Measurements from ENCODE around the gene FOXP1. TPM values are rescaled to one million over a fixed set of nuclear protein-coding genes. Genes with fewer than 3 reads are reported as not detected.

FOXP1 gene
- total RNA-seq, 1 donor: 123 TPM

GRCh38 chr3:71299160-71299559 is 284.4 kb downstream of the FOXP1 start:
- no peak for DNase-seq (ENCODE audit: low read depth in 2 of 3, low spot score in 2 of 3)

GRCh38 chr3:71294919-71295318 is 288.6 kb downstream of the FOXP1 start:
- no peak for DNase-seq (ENCODE audit: low read depth in 2 of 3, low spot score in 2 of 3)

- no peak for DNase-seq (ENCODE audit: low read depth in 2 of 3, low spot score in 2 of 3)
Observed at GRCh38 chr3:71290301-71290700, 293.2 kb downstream of the FOXP1 start.

- DNase-seq (ENCODE audit: low read depth in 2 of 3, low spot score in 2 of 3): no peak
Observed at GRCh38 chr3:71288269-71288930, 295.1 kb downstream of the FOXP1 start.

GRCh38 chr3:71285086-71285485 is 298.4 kb downstream of the FOXP1 start:
- no peak for DNase-seq (ENCODE audit: low read depth in 2 of 3, low spot score in 2 of 3)

- DNase-seq (ENCODE audit: low read depth in 2 of 3, low spot score in 2 of 3): no peak
Observed at GRCh38 chr3:71282976-71283375, 300.6 kb downstream of the FOXP1 start.

GRCh38 chr3:71281280-71281679 is 302.2 kb downstream of the FOXP1 start:
- no peak for DNase-seq (ENCODE audit: low read depth in 2 of 3, low spot score in 2 of 3)

- DNase-seq (ENCODE audit: low read depth in 2 of 3, low spot score in 2 of 3): no peak
Observed at GRCh38 chr3:71277341-71277740, 306.2 kb downstream of the FOXP1 start.

- DNase-seq (ENCODE audit: low read depth in 2 of 3, low spot score in 2 of 3): no peak
Observed at GRCh38 chr3:71276531-71276930, 307.0 kb downstream of the FOXP1 start.

- no peak for DNase-seq (ENCODE audit: low read depth in 2 of 3, low spot score in 2 of 3)
Observed at GRCh38 chr3:71273453-71273852, 310.1 kb downstream of the FOXP1 start.

GRCh38 chr3:71271596-71271995 is 311.9 kb downstream of the FOXP1 start:
- DNase-seq (ENCODE audit: low read depth in 2 of 3, low spot score in 2 of 3): no peak

GRCh38 chr3:71269906-71270305 is 313.6 kb downstream of the FOXP1 start:
- DNase-seq (ENCODE audit: low read depth in 2 of 3, low spot score in 2 of 3): peak in 2 of 3 donors; percentile 42 to 58

- no peak for DNase-seq (ENCODE audit: low read depth in 2 of 3, low spot score in 2 of 3)
Observed at GRCh38 chr3:71268462-71268999, 315.0 kb downstream of the FOXP1 start.

- no peak for DNase-seq (ENCODE audit: low read depth in 2 of 3, low spot score in 2 of 3)
Observed at GRCh38 chr3:71266875-71267274, 316.7 kb downstream of the FOXP1 start.

GRCh38 chr3:71265365-71265915 is 318.1 kb downstream of the FOXP1 start:
- DNase-seq (ENCODE audit: low read depth in 2 of 3, low spot score in 2 of 3): no peak

GRCh38 chr3:71264840-71265239 is 318.7 kb downstream of the FOXP1 start:
- DNase-seq (ENCODE audit: low read depth in 2 of 3, low spot score in 2 of 3): no peak

- DNase-seq (ENCODE audit: low read depth in 2 of 3, low spot score in 2 of 3): no peak
Observed at GRCh38 chr3:71262364-71263265, 320.9 kb downstream of the FOXP1 start.

GRCh38 chr3:71260782-71261181 is 322.7 kb downstream of the FOXP1 start:
- no peak for DNase-seq (ENCODE audit: low read depth in 2 of 3, low spot score in 2 of 3)

- no peak for DNase-seq (ENCODE audit: low read depth in 2 of 3, low spot score in 2 of 3)
Observed at GRCh38 chr3:71258526-71258925, 325.0 kb downstream of the FOXP1 start.

GRCh38 chr3:71258116-71258515 is 325.4 kb downstream of the FOXP1 start:
- DNase-seq (ENCODE audit: low read depth in 2 of 3, low spot score in 2 of 3): no peak

- DNase-seq (ENCODE audit: low read depth in 2 of 3, low spot score in 2 of 3): no peak
Observed at GRCh38 chr3:71255498-71255897, 328.0 kb downstream of the FOXP1 start.

All from hematopoietic multipotent progenitor cell (in vitro differentiated cells).